Measurements from ENCODE around the gene TMEM80. TPM values are rescaled to one million over a fixed set of nuclear protein-coding genes. Genes with fewer than 3 reads are reported as not detected.

TMEM80 gene
- total RNA-seq, 1 donor: 9.4 TPM

DNA sequence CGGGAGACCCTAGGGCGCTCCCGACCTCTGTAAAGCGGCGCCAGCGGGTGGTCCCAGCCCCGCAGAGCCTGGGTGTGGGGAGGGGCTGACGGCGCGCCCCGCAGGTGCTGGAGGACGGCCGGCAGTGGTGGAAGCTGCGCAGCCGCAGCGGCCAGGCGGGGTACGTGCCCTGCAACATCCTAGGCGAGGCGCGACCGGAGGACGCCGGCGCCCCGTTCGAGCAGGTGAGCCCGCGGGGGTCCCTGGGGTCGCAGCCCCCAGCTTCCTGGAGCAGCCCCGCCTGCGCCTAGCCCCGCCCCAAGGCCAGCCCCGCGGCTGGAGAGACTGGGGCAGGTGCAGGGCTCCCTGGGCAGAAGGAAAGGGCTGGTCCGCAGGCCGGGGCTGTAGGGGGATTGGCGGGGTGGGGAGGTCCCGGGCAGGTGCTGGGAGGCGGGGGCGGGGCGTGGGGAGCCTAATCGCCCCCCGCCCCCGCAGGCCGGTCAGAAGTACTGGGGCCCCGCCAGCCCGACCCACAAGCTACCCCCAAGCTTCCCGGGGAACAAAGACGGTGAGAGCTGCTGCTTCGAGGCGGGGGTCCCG lies 30.1 kb downstream of the TMEM80 start:
- DNase-seq (ENCODE audit: low read depth): no peak
- TF ChIP-seq, protein P1, sequence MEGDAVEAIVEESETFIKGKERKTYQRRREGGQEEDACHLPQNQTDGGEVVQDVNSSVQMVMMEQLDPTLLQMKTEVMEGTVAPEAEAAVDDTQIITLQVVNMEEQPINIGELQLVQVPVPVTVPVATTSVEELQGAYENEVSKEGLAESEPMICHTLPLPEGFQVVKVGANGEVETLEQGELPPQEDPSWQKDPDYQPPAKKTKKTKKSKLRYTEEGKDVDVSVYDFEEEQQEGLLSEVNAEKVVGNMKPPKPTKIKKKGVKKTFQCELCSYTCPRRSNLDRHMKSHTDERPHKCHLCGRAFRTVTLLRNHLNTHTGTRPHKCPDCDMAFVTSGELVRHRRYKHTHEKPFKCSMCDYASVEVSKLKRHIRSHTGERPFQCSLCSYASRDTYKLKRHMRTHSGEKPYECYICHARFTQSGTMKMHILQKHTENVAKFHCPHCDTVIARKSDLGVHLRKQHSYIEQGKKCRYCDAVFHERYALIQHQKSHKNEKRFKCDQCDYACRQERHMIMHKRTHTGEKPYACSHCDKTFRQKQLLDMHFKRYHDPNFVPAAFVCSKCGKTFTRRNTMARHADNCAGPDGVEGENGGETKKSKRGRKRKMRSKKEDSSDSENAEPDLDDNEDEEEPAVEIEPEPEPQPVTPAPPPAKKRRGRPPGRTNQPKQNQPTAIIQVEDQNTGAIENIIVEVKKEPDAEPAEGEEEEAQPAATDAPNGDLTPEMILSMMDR (IDR thresholded peaks at IDR 0.05; ENCODE audit: insufficient read depth, low read length): no peak
- H3K4me3 ChIP-seq (ENCODE audit: low read depth, low read length): no peak overlapping the region

DNA sequence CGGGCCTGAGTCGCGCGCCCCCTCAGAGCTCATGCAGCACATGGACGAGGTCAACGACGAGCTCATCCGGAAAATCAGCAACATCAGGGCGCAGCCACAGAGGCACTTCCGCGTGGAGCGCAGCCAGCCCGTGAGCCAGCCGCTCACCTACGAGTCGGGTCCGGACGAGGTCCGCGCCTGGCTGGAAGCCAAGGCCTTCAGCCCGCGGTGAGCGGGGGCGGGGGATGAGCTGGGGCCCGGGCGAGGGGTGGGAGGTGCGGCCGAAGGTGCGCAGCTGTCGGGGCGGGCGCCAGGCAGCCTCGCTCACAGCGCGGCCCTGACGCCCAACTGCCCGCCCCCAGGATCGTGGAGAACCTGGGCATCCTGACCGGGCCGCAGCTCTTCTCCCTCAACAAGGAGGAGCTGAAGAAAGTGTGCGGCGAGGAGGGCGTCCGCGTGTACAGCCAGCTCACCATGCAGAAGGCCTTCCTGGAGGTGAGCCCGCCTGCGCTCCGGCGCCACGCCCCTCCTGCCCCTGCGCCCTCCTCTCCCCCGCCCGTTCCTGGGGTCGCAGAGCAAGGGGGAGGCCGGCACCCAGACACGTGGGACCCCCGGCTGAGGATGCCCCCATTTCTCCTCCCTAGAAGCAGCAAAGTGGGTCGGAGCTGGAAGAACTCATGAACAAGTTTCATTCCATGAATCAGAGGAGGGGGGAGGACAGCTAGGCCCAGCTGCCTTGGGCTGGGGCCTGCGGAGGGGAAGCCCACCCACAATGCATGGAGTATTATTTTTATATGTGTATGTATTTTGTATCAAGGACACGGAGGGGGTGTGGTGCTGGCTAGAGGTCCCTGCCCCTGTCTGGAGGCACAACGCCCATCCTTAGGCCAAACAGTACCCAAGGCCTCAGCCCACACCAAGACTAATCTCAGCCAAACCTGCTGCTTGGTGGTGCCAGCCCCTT lies 30.9 kb downstream of the TMEM80 start:
- no peak overlapping the region for H3K4me3 ChIP-seq (ENCODE audit: low read depth, low read length)
- TF ChIP-seq, protein P1 (IDR thresholded peaks at IDR 0.05; ENCODE audit: insufficient read depth, low read length): no peak
- DNase-seq (ENCODE audit: low read depth): peak; percentile 49

DNA sequence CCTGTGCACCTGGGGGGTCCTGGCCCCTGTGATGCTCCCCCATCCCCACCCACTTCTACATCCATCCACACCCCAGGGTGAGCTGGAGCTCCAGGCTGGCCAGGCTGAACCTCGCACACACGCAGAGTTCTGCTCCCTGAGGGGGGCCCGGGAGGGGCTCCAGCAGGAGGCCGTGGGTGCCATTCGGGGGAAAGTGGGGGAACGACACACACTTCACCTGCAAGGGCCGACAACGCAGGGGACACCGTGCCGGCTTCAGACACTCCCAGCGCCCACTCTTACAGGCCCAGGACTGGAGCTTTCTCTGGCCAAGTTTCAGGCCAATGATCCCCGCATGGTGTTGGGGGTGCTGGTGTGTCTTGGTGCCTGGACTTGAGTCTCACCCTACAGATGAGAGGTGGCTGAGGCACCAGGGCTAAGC lies 31.7 kb downstream of the TMEM80 start:
- TF ChIP-seq, protein P1 (IDR thresholded peaks at IDR 0.05; ENCODE audit: insufficient read depth, low read length): no peak

DNA sequence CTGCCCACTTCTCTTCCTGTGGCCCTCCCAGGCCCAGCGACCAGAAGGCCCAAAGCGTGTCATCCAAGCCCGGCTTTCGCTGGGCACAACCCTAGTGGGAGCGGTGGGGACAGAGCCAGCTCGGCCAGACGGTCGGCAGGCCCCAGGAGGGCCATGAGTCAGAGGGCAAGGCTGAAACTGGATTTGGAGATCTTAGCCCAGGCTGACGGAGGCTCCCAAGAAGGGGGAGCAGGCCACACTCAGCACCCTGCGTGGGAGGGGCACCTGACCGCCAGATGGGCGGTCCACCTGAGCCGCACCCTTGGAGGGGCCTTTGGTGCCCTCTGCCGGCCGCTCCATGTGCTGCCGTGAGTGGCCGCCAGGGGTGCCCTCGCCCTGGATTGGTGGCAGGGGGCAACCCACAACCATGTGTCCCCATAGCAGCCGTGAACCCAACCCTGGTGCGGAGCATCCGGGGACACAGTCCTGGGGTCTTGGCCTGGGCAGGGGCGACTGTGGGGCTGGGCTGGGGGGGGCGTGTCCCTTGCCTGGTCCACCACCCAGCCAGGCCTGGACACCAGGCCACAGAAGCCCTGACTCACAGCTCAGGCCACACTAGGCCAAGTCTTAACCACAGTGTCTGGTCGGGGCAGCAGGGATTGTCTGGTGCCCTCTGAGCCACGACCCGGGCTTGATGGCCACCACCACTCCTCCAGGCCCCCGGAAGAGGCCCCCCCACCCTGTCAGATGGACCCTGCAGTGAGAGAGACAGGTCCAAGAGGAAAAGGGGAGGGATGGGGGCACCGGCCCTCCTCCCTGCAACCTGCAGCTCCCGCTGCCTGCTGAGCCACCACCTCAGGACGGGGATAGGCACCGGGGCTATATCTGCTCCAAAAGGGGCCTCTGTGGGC lies 32.5 kb downstream of the TMEM80 start:
- peak; percentile 94 for DNase-seq (ENCODE audit: low read depth)
- H3K4me3 ChIP-seq (ENCODE audit: low read depth, low read length): no peak overlapping the region
- TF ChIP-seq, protein P1 (IDR thresholded peaks at IDR 0.05; ENCODE audit: insufficient read depth, low read length): peak; percentile 99

More for the DNA sequence above, 31.7 kb downstream of the TMEM80 start:
- no peak for DNase-seq (ENCODE audit: low read depth)
- H3K4me3 ChIP-seq (ENCODE audit: low read depth, low read length): no peak overlapping the region

DNA sequence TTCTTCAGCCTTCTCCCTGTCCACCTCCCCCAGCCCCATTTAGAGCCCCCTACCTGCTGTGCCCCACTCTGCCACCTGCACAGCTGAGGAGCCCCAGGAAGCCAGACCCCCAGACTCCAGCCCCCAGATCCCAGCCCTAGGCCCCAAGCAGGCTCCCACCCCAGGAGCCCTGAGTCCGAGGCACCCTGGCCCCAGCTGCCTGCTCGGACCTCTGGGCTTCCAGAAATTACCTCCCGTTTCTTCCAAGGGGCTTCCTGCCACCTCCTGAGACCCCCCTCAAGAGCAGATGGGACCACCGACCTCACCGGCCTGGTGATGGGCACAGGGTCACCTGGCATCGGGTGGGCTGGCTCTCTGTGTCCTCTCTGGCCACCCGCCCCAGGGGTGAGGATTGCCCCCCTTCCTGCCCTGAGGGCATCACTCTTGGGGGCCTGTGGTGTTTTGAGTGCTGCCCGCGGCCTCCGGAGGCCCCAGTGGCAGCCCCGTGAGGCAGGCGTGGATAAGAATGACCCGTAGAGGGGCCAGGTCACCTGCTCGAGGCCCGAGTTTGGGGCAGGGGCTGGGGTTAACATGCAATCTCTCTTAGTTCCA lies 33.4 kb downstream of the TMEM80 start:
- no peak for DNase-seq (ENCODE audit: low read depth)
- TF ChIP-seq, protein P1 (IDR thresholded peaks at IDR 0.05; ENCODE audit: insufficient read depth, low read length): no peak
- H3K4me3 ChIP-seq (ENCODE audit: low read depth, low read length): no peak overlapping the region

DNA sequence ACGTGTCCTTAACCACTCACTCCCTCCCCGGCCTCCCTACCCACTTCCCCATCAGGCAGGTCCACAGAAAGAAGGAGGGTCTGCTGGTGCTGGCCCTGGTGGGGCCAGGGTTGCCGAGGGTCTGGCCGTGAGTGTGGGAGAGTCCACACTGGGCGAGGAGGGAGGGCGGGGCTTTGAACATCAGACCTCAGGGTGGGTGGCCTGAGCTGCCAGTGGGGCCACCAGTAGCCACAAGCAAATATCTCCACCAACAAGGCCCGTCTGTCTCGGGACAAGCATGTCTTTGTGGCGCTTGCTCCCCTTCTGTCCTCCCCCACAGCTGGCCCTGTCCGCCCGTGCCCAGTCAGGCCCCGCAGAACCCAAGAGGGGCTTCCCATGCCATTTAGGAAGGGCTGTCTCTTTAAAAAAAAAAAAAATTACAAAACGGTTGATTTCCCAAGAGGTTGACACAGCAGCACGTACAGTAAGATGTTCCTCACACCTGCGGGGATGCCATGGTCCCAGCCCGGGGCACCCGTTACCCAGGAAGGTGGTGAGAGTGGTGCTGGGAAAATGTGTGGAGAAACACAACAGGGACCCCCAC lies 34.0 kb downstream of the TMEM80 start:
- H3K4me3 ChIP-seq (ENCODE audit: low read depth, low read length): no peak overlapping the region
- TF ChIP-seq, protein P1 (IDR thresholded peaks at IDR 0.05; ENCODE audit: insufficient read depth, low read length): no peak
- no peak for DNase-seq (ENCODE audit: low read depth)
